ENCODE results near the gene FLRT1.

FLRT1 gene

DNA sequence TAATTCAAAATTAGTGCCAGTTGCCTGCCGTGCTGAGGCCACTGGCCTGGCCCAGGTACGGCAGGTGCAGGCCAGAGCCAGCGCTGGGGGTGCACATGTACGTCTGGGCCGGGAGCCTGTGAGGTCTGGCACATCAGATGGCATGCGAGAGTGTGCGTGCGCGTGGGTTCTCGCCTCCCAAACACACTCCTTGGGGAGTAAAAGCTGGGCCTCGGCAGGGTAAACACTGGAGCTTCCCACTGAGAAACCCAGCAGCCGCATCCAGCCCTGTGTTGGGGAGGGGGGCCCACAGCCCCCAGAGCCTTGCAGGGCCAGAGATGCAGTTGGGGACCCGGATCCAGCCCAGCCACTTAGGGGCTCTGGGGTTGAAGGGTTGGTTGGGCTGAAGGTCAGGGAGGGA is 37.8 kb downstream of the FLRT1 start:
- Histone ChIP-seq H4K20me1 (peaks cover 0 to 100% (median 84%) of the 10 kb centered on the region in 11 experiments; a peak in 18 of 22 replicates), H3K9ac (peak overlapping the region in 5 of 11 experiments; percentile 5 to 48 (median 23); a peak in 3 of 22 replicates), H3K36me3 (peaks cover 0 to 7% (median 0%) of the 10 kb centered on the region in 11 experiments; a peak in 2 of 22 replicates), H3K27ac (0 out of 22 replicates have a peak overlapping the region, but pooled peaks of 2 of the 11 experiments have one; percentile 13 to 20), H3K27me3 (no peaks in the 10 kb centered on the region), H3K9me3 (replicated peaks in 1 of 11) (no peaks in the 10 kb centered on the region), H3K4me3 (no peak overlapping the region), H3K4me2 (peak overlapping the region; percentile 18 to 87 (median 47); a peak in 21 of 22 replicates), H3K4me1 (peaks cover 13 to 40% (median 27%) of the 10 kb centered on the region in 10 experiments)
- TF ChIP-seq Cebpa-rat (IDR thresholded peaks at IDR 0.05): no peak

DNA sequence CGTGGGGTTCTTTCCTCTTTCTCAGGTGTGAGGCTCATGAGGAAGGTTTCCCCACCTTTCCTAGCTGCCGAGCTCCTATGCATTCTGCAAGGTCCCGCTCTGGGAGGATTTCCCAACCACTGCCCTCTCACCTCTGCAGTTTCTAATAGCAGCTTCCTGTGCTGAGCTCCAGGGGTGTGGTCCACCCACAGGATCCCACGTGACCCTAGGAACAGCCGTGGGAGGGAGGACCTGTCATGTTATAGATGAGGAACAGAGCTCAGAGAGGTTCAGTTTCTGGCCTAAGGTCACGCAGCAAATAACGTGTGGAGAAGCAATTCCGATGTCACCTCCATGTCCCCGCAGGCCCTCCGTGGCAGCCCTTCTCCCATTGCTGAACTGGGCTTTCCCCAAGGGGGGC is 38.5 kb downstream of the FLRT1 start:
- Histone ChIP-seq H3K4me3 (no peak overlapping the region), H3K9ac (peak overlapping the region in 3 of 11 experiments; percentile 5 to 34 (median 7); a peak in 1 of 22 replicates), H4K20me1 (peaks cover 0 to 100% (median 80%) of the 10 kb centered on the region in 11 experiments; a peak in 18 of 22 replicates), H3K4me2 (peak overlapping the region; percentile 18 to 87 (median 47)), H3K9me3 (replicated peaks in 1 of 11) (no peaks in the 10 kb centered on the region), H3K27me3 (no peaks in the 10 kb centered on the region), H3K4me1 (peaks cover 13 to 43% (median 27%) of the 10 kb centered on the region in 10 experiments), H3K27ac (0 out of 22 replicates have a peak overlapping the region, but pooled peaks of 2 of the 11 experiments have one; percentile 2 to 26), H3K36me3 (peaks cover 0 to 7% (median 0%) of the 10 kb centered on the region in 11 experiments; a peak in 2 of 22 replicates)
- peak in 1 of 11 experiments; percentile 28; a peak in 1 of 22 replicates for TF ChIP-seq Cebpa-rat (IDR thresholded peaks at IDR 0.05)

DNA sequence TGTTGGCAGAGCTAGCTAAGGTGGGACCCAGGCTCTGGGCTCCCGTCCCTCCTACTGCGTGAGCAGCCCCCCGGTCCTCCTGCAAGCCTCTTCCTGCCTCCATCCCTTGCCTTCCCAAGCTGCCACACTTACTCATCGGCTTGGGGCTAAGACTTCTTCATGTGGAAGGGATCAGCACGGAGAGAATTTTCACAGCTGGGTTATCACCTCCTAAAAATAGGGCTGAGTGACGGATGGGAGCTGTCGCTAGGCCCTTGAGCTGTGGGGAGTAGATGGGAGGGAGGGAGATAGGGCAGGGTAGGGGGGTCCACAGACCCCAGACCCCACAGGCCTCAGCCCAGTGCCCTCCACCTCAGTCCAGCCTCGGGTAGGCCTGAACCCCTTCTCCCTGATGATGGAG is 41.0 kb downstream of the FLRT1 start:
- no peaks in the 10 kb centered on the region for H3K27me3 ChIP-seq
- no peaks in the 10 kb centered on the region for H3K9me3 ChIP-seq (replicated peaks in 1 of 11)
- H3K4me3 ChIP-seq: no peak overlapping the region
- no peak for TF ChIP-seq Cebpa-rat (IDR thresholded peaks at IDR 0.05)
- peaks cover 13 to 35% (median 25%) of the 10 kb centered on the region in 10 experiments for H3K4me1 ChIP-seq
- H3K4me2 ChIP-seq: no peak overlapping the region
- H3K27ac ChIP-seq: no peak overlapping the region
- H3K36me3 ChIP-seq: peaks cover 0 to 12% (median 0%) of the 10 kb centered on the region in 11 experiments; a peak in 2 of 22 replicates
- peaks cover 0 to 99% (median 68%) of the 10 kb centered on the region in 11 experiments; a peak in 18 of 22 replicates for H4K20me1 ChIP-seq
- no peak overlapping the region for H3K9ac ChIP-seq

DNA sequence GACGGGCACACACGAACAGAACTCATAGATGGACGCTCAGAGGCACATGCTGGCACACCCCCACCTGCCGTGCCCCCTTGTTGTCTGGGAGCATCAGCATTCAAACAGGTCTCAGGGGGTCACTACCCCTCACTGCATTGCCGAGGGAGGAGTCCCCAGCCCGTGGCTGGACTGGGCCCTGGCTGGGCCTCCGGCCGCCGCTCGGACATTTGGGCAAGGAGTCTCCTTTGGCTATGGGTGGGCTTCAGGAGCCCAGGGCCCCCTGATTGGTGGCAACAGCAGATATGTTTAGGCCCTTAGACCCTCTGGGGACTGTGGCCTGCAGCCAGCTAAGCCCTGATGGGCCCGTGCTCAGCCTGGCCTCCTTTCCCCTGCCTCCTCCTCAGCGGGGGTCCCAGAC is 41.9 kb downstream of the FLRT1 start:
- peaks cover 0 to 12% (median 0%) of the 10 kb centered on the region in 11 experiments; a peak in 2 of 22 replicates for H3K36me3 ChIP-seq
- peaks cover 0 to 99% (median 68%) of the 10 kb centered on the region in 11 experiments; a peak in 18 of 22 replicates for H4K20me1 ChIP-seq
- peaks cover 13 to 38% (median 25%) of the 10 kb centered on the region in 10 experiments for H3K4me1 ChIP-seq
- no peak for TF ChIP-seq Cebpa-rat (IDR thresholded peaks at IDR 0.05)
- no peaks in the 10 kb centered on the region for H3K9me3 ChIP-seq (replicated peaks in 1 of 11)
- H3K4me2 ChIP-seq: peak overlapping the region in 3 of 11 experiments; percentile 6 to 27 (median 23); a peak in 3 of 22 replicates
- H3K4me3 ChIP-seq: no peak overlapping the region
- H3K9ac ChIP-seq: peak overlapping the region in 1 of 11 experiments; percentile 29; a peak in 2 of 22 replicates
- no peak overlapping the region for H3K27ac ChIP-seq
- H3K27me3 ChIP-seq: no peaks in the 10 kb centered on the region

DNA sequence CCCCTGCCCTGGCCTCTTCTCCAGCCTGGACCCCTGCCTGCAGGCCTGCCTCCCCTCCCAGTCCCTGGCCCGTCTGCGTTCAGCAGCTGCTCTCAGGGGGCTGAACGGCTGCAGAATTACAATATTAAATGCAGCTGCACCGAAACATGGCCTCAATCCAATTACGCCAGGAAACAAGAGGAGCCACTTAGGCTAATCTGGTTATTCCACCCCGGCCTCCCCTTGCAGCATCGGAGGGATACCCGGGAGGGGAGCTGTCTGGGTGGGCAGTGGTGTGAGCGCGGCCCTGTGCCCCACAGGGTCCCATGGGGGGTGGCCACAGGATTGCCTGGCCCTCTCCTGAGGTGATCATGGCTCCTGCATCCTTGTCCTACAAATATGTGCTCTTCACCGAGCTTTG is 42.6 kb downstream of the FLRT1 start:
- no peak overlapping the region for H3K4me3 ChIP-seq
- H3K27me3 ChIP-seq: no peaks in the 10 kb centered on the region
- peak overlapping the region in 1 of 11 experiments; percentile 7; a peak in 3 of 22 replicates for H3K9ac ChIP-seq
- no peaks in the 10 kb centered on the region for H3K9me3 ChIP-seq (replicated peaks in 1 of 11)
- H3K4me2 ChIP-seq: peak overlapping the region in 3 of 11 experiments; percentile 6 to 27 (median 23); a peak in 3 of 22 replicates
- H3K27ac ChIP-seq: no peak overlapping the region
- H4K20me1 ChIP-seq: peaks cover 0 to 99% (median 65%) of the 10 kb centered on the region in 11 experiments; a peak in 18 of 22 replicates
- peaks cover 0 to 12% (median 0%) of the 10 kb centered on the region in 11 experiments; a peak in 2 of 22 replicates for H3K36me3 ChIP-seq
- no peak for TF ChIP-seq Cebpa-rat (IDR thresholded peaks at IDR 0.05)
- peaks cover 13 to 34% (median 25%) of the 10 kb centered on the region in 10 experiments for H3K4me1 ChIP-seq

DNA sequence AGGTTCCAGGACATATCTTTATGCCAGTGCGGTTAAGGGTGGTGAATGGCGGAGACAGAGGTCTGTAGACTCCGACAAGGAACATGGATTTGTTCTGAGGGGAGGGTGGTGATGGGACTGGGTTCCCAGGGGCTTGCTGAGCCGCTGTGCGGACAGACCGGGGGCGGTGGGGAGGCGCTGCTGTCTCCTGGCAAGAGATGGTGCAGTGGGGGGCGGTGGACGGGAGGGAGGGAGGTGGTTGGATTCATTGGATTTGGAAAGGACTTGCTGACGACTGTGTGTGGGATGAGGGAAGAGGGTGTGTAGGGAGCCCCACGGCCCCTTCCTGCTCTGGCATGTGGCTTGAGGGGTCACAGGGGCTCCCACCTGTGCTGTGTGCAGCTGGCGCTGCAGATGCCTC is 43.2 kb downstream of the FLRT1 start:
- Histone ChIP-seq H3K4me3 (no peak overlapping the region), H3K27me3 (no peaks in the 10 kb centered on the region), H3K27ac (no peak overlapping the region), H3K4me1 (peaks cover 8 to 34% (median 23%) of the 10 kb centered on the region in 10 experiments), H3K4me2 (no peak overlapping the region), H3K9ac (no peak overlapping the region), H3K36me3 (peaks cover 0 to 12% (median 0%) of the 10 kb centered on the region in 11 experiments; a peak in 2 of 22 replicates), H3K9me3 (replicated peaks in 1 of 11) (no peaks in the 10 kb centered on the region), H4K20me1 (peaks cover 0 to 99% (median 59%) of the 10 kb centered on the region in 11 experiments; a peak in 18 of 22 replicates)
- no peak for TF ChIP-seq Cebpa-rat (IDR thresholded peaks at IDR 0.05)

DNA sequence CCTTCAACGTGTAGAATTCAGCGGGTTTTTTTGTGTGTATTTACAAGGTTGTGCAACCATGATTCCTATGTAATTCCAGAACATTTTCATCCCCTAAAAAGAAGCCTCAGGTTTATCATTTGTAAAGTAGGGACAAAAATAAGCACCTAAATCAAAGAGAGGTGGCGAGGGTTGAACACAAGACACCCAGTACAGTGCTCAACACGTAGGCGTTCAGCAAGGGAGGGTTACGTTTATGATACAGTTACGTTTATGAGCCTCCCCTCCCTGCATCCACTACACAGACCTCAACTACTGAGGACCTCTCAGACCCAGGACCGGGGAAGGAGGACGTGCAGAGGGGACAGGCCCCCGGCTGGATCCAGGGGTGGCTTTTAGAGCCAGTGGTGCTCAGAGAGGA is 44.7 kb downstream of the FLRT1 start:
- Histone ChIP-seq H3K9ac (no peak overlapping the region), H3K4me2 (no peak overlapping the region), H3K9me3 (replicated peaks in 1 of 11) (no peaks in the 10 kb centered on the region), H3K4me1 (peaks cover 0 to 36% (median 22%) of the 10 kb centered on the region in 10 experiments; a peak in 14 of 20 replicates), H4K20me1 (peaks cover 0 to 99% (median 55%) of the 10 kb centered on the region in 11 experiments; a peak in 18 of 22 replicates), H3K27ac (no peak overlapping the region), H3K27me3 (no peaks in the 10 kb centered on the region), H3K4me3 (no peak overlapping the region), H3K36me3 (peaks cover 0 to 12% (median 0%) of the 10 kb centered on the region in 11 experiments; a peak in 2 of 22 replicates)
- no peak for TF ChIP-seq Cebpa-rat (IDR thresholded peaks at IDR 0.05)

DNA sequence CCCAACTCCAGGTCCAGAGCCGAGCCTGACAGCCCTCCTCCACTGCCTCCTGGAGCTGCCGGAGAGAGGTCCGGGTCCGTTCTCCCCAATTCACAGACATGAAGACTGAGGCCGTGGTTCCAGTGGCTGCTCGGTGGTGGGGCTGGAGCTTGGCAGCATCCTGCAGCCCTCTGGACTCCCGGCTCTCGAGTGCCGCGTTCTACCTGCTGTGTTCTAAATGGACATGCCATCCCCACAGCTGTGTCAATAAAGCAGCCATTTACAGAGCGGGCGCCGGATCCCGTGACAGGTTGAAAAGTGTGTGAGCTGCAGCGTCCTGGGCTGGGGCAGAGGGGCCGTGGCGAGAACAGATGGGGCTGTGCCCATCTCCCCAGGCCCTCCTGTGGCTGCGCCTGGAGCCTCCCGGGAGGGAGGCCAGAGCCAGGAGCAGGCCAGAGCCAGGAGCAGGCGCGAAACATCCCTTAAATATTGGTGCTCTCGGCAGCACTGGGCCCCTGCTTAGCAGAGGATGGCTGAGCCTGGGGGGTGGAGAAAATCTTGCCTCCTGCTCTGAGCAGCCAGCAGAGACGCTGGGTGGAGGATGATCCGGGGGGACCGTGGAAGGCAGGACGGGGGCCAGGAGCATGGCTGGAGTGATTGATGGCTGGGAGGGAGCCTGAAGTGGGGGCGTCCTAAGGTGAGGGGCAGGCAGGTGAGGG is 46.2 kb downstream of the FLRT1 start:
- Histone ChIP-seq H3K4me1 (peaks cover 8 to 50% (median 32%) of the 10 kb centered on the region in 10 experiments; a peak in 18 of 20 replicates), H3K36me3 (peaks cover 0 to 5% (median 0%) of the 10 kb centered on the region in 11 experiments; a peak in 1 of 22 replicates), H3K9me3 (replicated peaks in 1 of 11) (no peaks in the 10 kb centered on the region), H3K27me3 (no peaks in the 10 kb centered on the region), H4K20me1 (peaks cover 0 to 96% (median 41%) of the 10 kb centered on the region in 11 experiments; a peak in 17 of 22 replicates), H3K27ac (no peak overlapping the region), H3K4me2 (no peak overlapping the region), H3K9ac (0 out of 22 replicates have a peak overlapping the region, but pooled peaks of 1 of the 11 experiments have one; percentile 24), H3K4me3 (no peak overlapping the region)
- no peak for TF ChIP-seq Cebpa-rat (IDR thresholded peaks at IDR 0.05)

Data from BLaER1 treated with 17β-estradiol and CSF1 and Interleukin-3, amounts not matched to agents 10 nM and 100 nM (cell line).